ENCODE measurements around the gene SYNE2. TPM values are rescaled to one million over a fixed set of nuclear protein-coding genes. Genes with fewer than 3 reads are reported as not detected.

SYNE2 gene
- total and polyA plus RNA-seq, 2 of the 8 experiments (the other 6 are each of a cell fraction or from before 2014, with no cell fraction given): 32.6 to 46.1 TPM

- POLR2A ChIA-PET (ENCODE audit: partially characterized antibody): interaction anchor here (1.5 kb wide), 1 partner anchor 11 kb away, joined by 3 read pairs; no protein-coding TSS in a partner anchor
- Histone ChIP-seq H3K4me2 (ENCODE audit: insufficient read depth in 1 of 2, low read depth in 2 of 2, low read length in 2 of 2) (no peak overlapping the region), H3K14ac (ENCODE audit: insufficient read length) (no peak overlapping the region), H4K8ac (ENCODE audit: extremely low read depth, insufficient read depth, low read length) (no peak overlapping the region), H3K4me3 (ENCODE audit: extremely low read depth in 1 of 4, insufficient read depth in 2 of 4, low read depth in 3 of 4, low read length in 4 of 4) (no peak overlapping the region), H2AFZ (ENCODE audit: low read length) (no peak overlapping the region), H3K23me2 (ENCODE audit: low read depth, low read length) (no peaks in the 10 kb centered on the region), H3K27me3 (replicated peaks in 1 of 4; ENCODE audit: control insufficient read depth in 3 of 4, extremely low read depth in 1 of 4, insufficient read depth in 3 of 4, low read length in 3 of 4) (no peaks in the 10 kb centered on the region), H3K9ac (replicated peaks in 1 of 4; ENCODE audit: extremely low read depth in 1 of 4, low read depth in 3 of 4, low read length in 3 of 4) (no peak overlapping the region), H3K79me2 (ENCODE audit: control insufficient read depth in 1 of 2, insufficient read depth in 2 of 2, low read length in 2 of 2) (peaks cover 0 to 5% of the 10 kb centered on the region in 2 experiments; a peak in 1 of 4 replicates), H3K56ac (replicated peaks; ENCODE audit: insufficient read length, low read depth, low read length) (no peak overlapping the region), H3K9me3 (ENCODE audit: insufficient read depth in 2 of 2, low read depth in 1 of 2, low read length in 1 of 2) (no peaks in the 10 kb centered on the region), H3K4me1 (replicated peaks in 1 of 4; ENCODE audit: control insufficient read depth in 3 of 4, insufficient read depth in 4 of 4, low read length in 3 of 4) (peaks cover 3 to 14% (median 9%) of the 10 kb centered on the region in 4 experiments), H2BK15ac (ENCODE audit: low read length) (no peak overlapping the region), H3K36me3 (ENCODE audit: control insufficient read depth in 2 of 4, insufficient read depth in 4 of 4, low read length in 3 of 4) (no peaks in the 10 kb centered on the region), H2BK12ac (ENCODE audit: low read depth, low read length) (no peak overlapping the region), H3K4ac (replicated peaks; ENCODE audit: insufficient read length, low read depth, low read length) (no peak overlapping the region), H3K18ac (ENCODE audit: extremely low read depth, low read length) (no peak overlapping the region), H2BK120ac (replicated peaks; ENCODE audit: low read depth, low read length) (no peak overlapping the region), H4K20me1 (replicated peaks in 1 of 2; ENCODE audit: control insufficient read depth in 1 of 2, insufficient read depth in 2 of 2, low read length in 2 of 2) (peaks cover 0 to 2% of the 10 kb centered on the region in 2 experiments), H4K5ac (ENCODE audit: insufficient read length, low read depth, low read length) (no peak overlapping the region), H3K79me1 (ENCODE audit: low read depth, low read length) (no peaks in the 10 kb centered on the region; the same call in 1 of the 2 replicates), H3K23ac (ENCODE audit: insufficient read length) (no peak overlapping the region), H2AK5ac (ENCODE audit: low read depth, low read length) (no peak overlapping the region), H2BK5ac (ENCODE audit: low read depth, low read length) (no peak overlapping the region), H2BK20ac (ENCODE audit: low read length) (no peak overlapping the region), H3K27ac (ENCODE audit: low read depth, low read length) (no peak overlapping the region), H4K91ac (replicated peaks; ENCODE audit: insufficient read length, low read length) (no peak overlapping the region)
- CTCF ChIA-PET (ENCODE audit: partially characterized antibody): interaction anchor here (1.3 to 2.3 kb wide), 2 partner anchors 93 to 102 kb away, joined by 3 to 9 read pairs; no protein-coding TSS in a partner anchor
- no peak for TF ChIP-seq ASH2L (IDR thresholded peaks at IDR 0.05; ENCODE audit: low read length)
- TF ChIP-seq POLR2AphosphoS5 (IDR thresholded peaks at IDR 0.05; ENCODE audit: low read depth, low read length): no peak
- TF ChIP-seq NRF1 (IDR thresholded peaks at IDR 0.05; ENCODE audit: low read depth, low read length): no peak
- TF ChIP-seq HDAC6 (IDR thresholded peaks at IDR 0.05; ENCODE audit: low read depth, low read length): no peak
- TF ChIP-seq CBX8 (IDR thresholded peaks at IDR 0.05; ENCODE audit: borderline replicate concordance, low read depth, low read length): no peak
- no peak for TF ChIP-seq TCF12 (IDR thresholded peaks at IDR 0.05; ENCODE audit: low read depth, low read length)
- no peak for TF ChIP-seq CTCF (IDR thresholded peaks at IDR 0.05; ENCODE audit: control extremely low read depth in 1 of 3, insufficient read depth in 1 of 3, low read depth in 1 of 3, low read length in 3 of 3)
- TF ChIP-seq CTBP2 (IDR thresholded peaks at IDR 0.05; ENCODE audit: borderline replicate concordance, insufficient read depth, insufficient read length, low read length): no peak
- TF ChIP-seq SP1 (IDR thresholded peaks at IDR 0.05; ENCODE audit: low read depth, low read length): no peak
- DNase-seq (ENCODE audit: low read depth in 1 of 2, low spot score in 2 of 2) (no peak), FAIRE-seq (no peak)
- WGBS, 2 experiments (ENCODE audit: extremely low coverage in 1 of 2, insufficient coverage in 1 of 2, insufficient read length in 1 of 2, insufficient replicate concordance in 2 of 2, low coverage in 1 of 2, low lambda C conversion rate in 2 of 2, missing lambda C conversion rate in 1 of 2): 94% methylated on average over 18 of the region's 18 CpGs; no CpG with 5 or more reads in 1 of the 2 experiments
These were observed 349.2 kb downstream of the SYNE2 start for GRCh38 chr14:64201921-64202545.

All from H1 (cell line).